ENCODE results near the gene KCNN2. TPM values are rescaled to one million over a fixed set of nuclear protein-coding genes. Genes with fewer than 3 reads are reported as not detected.
A peak's percentile ranks its signal among the peaks of the same experiment; 100 is the strongest.

The KCNN2 gene
- total RNA-seq, 1 experiment from 2014 or later, result 0.51 TPM

DNA sequence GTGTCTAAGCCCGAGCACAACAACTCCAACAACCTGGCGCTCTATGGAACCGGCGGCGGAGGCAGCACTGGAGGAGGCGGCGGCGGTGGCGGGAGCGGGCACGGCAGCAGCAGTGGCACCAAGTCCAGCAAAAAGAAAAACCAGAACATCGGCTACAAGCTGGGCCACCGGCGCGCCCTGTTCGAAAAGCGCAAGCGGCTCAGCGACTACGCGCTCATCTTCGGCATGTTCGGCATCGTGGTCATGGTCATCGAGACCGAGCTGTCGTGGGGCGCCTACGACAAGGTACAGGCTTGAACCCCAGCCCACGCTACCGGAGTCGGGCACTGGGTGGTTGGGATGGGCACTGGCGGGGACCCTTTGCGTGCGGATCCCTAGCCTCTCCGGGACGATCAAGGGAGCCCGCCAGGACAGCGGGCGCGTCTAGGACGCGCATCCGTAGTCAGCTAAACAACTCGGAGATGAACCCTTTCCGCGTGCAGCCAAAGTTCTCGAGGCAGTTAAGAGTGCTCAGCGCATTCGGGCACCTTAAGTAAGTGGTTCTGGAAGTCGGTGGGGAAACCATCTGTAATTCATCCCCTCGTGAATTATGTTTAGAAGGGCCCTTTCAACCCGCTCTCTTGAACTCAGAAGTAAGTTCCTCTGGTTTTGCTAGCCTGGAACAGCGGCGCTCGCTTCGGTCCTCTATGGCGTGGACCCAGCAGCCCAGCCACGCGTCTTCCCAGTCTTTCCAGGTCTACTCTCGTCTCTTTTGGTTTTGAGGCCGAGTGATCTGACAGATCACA is 1.3 kb downstream of the KCNN2 start:
- DNase-seq (ENCODE audit: low read depth), result peak; percentile 19

DNA sequence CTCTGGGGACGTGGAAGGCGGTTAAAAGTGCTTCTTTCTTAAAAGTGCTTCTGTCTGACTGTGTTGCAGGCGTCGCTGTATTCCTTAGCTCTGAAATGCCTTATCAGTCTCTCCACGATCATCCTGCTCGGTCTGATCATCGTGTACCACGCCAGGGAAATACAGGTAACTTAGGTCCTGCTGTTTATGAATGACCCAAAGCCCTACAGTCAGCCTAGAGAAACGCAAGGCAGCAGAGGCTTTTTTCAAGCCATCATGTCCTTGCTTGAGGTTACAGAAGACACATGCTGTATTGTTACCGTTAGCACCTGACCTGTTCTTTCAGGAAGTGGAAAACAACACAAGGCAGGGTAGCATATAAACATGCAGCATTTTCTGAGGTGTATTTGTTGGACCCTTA is 2.0 kb downstream of the KCNN2 start:
- no peak for DNase-seq (ENCODE audit: low read depth)

DNA sequence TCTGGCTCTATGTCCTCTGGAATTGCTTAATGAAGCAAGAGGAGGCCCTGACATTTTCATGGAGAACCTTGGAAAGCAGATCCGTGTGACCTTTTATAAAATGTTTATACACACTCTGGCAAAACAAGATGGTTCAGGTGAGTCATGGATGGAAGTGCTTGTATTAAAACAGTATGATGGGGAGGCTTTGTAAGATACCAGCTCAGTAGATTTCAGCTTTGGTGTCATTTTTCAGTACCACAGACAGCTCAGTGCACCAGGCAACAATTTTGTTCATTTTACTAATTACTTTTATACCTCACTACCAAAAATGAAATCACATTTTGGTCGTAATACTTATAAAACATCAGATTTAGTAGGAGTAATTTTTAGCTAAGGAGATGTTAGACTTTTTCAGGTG is 5.2 kb downstream of the KCNN2 start:
- DNase-seq (ENCODE audit: low read depth), result no peak

DNA sequence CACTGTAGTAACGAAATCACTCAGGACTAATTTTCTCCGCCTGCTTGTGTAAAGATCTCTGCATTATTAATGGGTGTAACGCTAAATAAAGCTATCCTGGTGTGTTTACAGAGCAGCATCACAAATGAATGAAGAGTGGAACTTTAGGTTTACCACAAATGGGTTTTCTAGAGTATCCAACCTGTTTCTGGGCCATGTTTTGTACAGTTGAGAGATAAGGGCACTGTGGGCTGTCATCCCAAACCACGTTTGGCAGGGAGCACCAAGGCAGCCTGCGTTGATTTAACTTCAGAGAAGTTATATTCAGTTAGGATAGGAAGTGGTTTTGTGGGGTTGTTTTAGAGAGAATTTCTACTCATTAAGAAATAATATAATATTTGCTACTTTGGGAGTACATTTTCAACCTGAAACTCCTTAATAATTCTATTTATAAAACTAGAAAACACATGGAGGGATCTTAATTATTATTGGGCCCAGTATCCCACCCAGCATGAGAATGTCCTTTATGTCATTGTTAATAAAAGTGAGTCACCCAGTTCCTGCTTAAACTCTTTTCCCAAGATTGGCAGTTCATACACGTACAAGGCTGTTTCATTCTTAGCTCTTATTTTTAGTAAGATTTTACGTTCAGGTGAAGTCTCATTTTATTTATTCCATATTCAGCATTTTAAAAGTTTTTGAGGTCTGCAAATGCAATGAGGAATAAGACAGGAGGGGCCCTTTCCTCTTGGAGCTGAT is 8.0 kb downstream of the KCNN2 start:
- DNase-seq (ENCODE audit: low read depth), result no peak

DNA sequence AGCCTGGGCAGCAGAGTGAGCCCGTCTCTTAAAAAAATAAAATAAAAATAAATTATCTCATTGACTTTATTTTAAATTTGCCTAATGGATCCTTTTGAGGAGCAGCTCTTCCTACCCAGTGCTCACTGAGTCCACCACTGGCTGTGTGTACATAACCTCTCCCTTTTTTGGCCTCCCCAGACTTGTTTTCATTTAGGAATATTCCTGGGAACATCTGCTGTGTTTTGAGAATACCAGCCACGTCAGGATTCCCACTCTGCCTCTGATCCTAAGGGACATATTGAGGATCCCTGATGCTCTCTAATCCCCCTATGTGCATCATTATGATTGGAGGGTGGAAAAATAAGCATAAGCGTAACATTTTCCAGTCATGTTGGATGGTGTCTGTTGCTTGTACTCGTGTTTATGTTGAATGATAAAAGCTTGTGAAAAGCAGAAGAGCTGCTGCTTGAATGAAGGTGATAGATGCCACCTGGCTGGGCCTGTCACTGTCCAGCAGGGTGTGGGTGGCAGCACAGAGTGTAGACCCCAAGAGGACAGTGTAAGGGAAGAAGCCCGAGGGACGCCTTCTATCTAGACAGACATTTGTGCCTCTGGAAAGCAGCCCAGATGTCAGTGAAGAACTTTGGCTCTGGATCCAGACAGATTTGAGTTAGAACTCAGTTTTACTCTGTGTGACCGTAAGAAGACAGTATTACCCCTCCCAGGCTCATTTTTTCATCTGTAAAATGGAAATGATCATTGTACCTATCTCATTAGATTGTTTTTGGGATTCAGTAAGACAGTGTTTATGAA is 15.4 kb downstream of the KCNN2 start:
- no peak for DNase-seq (ENCODE audit: low read depth)

DNA sequence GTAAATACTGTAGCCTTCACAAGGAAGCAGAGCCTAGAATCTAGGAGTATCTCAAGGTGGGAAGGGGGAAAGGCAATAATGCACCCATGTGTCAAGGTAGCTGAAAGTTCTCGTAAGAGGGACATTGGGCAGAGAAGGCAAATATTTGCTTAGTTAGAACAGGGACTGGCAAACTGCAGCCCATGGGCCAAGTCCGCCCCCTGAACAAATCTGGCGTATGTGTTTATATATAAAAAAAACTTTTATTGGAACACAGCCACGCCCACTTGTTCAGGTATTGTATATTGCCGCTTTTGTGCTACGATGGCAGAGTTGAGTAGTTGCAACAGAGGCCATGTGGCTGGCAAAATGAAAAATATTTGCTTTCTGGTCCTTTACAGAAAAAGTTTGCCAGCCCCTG is 16.1 kb downstream of the KCNN2 start:
- DNase-seq (ENCODE audit: low read depth), result no peak

DNA sequence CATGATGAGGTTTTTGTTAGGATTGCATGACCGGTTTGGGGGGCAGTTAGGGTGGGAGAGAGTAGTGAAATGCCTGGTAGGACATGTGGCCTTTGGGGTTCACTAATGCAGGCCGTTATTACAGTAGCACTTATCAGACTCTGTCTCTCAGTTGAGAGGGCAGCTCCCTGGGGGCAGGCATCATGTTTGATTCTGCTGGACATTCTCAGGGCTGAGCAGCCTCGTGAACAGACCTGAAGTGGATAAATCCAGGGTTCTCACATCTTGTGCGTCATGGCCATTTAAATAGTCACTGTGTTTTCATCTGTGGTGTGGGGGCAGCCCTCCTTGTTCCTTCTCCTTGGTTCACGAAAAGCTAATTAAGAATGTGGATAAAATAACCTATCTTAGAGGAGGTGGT is 18.9 kb downstream of the KCNN2 start:
- no peak for DNase-seq (ENCODE audit: low read depth)

DNA sequence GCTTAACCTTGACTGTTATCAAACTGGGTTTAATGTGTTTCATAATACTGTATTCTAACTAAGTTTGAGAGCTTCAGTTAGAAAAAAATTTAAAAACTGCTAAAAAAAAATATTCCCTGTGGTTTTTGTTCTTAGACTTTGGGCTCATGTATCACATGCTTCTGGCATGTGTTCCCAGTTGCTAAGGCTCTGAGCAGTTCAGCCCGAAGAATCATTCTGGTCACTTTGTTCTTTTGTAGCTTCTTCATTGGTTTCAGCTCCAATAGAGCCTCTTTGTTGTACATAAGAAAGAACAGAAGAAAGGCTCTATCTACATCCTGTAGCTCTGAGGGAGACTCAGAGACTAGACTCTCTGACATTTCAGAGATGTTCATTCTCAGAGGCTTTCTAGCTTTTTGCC is 25.6 kb downstream of the KCNN2 start:
- no peak for DNase-seq (ENCODE audit: low read depth)

DNA sequence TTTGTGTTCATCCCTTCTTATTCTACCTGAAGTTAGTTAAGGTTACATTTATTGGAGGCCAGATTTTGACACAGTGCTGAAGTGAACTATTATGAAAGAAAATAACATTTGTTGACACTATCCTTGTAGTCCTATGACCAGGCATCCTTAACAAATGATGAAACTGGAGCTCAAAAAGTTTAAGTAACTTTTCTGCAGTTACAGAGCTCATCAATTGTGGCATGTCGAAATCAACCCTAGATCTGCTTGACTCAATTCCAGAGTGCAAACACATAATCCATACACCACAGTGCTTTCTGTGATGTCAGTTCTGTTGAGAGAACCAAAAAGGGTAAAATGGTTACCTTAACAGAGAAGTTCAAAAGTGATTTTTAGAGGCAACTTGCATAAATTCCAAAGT is 28.6 kb downstream of the KCNN2 start:
- DNase-seq (ENCODE audit: low read depth), result no peak

DNA sequence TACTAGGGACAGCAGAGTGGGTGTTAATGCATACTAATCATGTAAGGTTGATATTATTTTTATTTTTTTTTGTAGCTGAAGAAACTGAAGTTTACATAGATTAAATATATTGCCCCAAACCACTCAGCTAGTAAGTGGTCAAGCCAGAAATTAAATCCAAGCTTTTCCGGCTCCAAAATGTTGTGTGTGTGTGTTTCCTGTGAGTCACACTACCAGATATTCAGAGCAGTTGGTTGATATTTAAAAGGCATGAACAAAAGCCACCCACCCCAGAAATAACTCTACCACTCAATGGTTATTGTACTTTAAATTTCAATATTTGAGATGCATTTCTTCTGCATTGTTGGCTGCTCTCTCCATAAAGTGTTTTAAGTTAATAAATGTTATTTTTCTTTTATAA is 29.5 kb downstream of the KCNN2 start:
- DNase-seq (ENCODE audit: low read depth), result peak; percentile 28

DNA sequence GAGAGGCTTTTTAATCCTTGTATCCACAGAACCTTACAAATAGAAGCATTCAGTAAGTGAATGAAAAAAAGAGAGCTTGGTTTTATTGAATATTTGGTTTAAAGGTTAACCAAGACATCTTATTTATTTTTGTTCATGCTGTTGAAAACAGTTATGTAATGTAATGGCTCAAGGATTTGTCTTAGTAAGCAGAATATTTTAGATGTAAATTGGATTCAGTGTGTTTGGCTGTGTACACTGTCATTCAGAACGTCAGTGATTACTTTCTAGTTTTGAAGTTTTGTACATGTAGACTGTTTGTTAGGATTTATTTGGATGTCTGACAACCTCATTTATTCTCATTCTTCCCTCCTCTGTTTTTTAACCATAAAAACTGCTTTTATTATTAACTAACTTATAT is 31.3 kb downstream of the KCNN2 start:
- no peak for DNase-seq (ENCODE audit: low read depth)

DNA sequence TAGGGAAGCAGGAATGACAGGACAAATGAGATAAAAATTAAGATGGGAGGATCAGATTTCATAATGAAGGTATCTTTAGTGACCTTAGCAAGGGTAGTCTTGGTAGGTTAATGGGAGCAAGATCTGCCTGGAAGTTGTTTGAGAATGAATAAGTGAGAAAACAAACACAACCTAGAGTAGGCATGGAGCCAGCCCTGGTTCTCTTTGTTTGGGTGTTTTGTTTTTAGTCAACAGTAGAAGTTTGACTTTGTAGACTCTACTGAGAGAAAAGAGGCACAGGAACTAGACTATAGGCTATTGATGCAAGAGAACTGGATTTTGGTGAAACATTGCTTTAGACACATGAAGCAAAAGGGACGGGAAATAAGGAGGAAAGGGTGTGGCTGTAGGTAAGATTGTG is 40.3 kb downstream of the KCNN2 start:
- no peak for DNase-seq (ENCODE audit: low read depth)

DNA sequence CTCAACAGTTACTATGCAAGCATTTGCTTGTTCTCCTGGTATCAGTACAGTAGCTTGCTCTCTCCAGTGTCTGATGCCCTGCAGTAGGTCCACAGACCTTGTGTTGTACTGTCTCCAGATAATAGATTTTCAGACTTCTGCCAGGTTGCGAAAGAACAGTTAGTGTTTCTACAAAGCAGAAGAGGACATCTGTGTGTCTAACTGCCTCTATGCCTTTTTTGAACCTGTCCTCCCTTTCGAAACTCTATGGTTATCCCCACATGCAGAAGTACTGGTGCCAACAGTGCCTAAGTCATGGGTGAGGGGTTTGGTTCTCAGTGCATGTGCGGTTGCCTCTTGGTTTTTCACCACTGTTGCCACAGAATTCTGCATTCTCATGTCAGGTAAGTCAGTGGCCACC is 45.9 kb downstream of the KCNN2 start:
- no peak for DNase-seq (ENCODE audit: low read depth)

DNA sequence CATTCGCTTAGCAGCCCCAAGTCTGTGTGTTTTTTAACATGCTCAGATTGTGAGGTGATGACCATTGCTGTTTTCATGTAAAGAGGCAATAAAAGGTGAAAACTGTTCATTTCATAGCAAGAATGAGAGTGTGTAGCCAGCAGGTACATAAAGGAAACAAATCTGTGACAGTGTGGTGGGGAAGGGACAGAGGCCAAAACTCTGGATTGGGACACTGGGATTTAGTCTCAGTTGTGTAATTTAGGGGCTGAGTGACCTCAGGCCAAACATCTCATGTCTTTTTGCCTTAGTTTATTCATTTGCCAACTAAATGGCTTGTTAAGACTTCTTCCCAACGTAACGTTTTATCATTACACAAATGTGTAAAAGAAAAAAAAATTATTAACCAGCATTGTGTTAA is 47.0 kb downstream of the KCNN2 start:
- no peak for DNase-seq (ENCODE audit: low read depth)

DNA sequence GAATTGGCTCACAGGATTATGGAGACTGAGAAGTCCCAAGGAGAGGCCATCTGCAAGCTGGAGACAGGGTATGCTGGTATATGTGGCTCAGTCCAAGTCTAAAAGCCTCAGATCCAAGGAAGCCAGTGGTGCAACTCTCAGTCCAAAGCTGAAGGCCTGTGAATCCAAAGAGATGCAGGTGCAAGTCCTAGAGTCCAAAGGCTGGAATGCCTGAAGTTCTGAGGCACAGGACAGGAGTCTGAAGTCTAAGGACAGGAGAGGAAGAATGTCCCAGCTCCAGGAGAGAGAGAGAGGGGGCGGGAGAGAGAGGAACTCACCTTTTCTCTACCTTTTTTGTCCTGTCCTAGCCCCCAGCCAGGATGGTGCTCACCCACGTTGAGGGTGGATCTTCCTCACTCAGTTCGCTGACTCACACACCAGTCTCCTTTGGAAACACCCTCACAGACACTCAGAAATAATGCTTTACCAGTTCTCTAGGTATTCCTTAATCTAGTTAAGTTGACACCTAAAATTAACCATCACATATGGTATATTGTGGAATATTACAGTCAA is 49.6 kb downstream of the KCNN2 start:
- no peak for DNase-seq (ENCODE audit: low read depth)

DNA sequence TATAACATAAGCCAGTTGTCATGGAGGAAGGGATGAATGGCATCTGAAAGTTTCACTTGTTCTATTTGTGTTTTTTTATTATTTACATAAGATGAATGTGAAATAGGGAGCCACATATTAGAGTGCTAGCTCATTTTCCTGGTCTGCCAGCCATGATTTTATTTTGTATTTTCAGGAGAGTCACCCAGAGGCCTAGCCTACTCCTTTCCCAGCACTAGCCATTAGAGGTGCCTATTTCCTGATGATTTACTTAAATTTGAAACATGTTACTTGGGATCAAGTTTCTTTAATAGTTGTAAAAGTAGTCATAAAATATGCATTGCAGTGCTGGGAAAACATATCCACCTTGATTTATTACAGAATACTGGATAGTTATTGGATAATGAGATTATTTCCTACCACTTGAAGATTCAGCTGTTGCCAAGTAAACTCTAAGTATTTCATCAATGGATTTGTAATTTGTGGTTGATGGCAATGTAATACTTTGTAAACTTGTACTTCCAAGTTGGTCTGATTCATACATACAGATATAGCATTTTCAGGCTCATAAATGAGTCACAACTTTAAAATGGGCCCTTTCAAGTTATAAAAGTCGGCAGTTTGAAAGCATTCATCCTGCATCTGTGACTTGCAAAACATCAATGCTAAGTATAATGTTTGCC is 50.8 kb downstream of the KCNN2 start:
- DNase-seq (ENCODE audit: low read depth), result peak; percentile 15

DNA sequence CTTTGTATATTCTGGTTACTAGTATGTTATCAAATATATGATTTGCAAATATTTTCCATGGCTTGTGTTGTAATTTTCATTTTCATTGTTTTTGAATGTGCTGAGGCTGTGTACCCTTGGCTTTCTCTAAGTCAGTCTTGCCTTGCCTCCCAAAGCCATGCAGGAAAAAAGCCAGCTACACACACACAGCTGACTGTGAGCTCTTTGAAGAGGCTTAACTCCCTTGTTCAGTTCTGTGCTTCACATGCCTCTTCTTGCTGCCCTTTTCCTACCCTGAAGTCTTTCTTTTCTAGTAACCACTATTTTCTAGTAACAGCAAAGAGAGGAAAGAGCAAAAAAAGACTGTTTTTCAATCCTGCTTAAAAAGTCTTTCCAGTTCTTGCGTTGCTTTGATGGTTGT is 53.9 kb downstream of the KCNN2 start:
- DNase-seq (ENCODE audit: low read depth), result no peak

DNA sequence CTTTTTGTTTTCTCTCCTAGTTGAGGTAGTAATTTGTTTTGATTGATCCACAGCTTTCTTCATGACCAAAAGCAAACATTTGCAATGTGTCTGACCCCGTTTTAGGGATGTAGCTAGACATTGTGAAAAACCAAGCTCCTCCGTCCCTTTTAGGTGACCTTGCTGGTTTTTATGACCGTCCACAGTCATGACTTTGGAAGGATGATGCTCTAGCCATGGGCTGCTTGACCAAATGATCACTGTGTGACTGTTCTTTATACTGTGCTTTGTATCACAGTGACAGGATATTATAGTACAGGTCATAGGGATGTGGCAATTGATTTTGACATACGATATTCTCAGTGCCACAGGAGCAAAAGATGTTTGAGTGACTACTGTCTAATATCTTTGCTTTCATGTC is 54.4 kb downstream of the KCNN2 start:
- DNase-seq (ENCODE audit: low read depth), result no peak

DNA sequence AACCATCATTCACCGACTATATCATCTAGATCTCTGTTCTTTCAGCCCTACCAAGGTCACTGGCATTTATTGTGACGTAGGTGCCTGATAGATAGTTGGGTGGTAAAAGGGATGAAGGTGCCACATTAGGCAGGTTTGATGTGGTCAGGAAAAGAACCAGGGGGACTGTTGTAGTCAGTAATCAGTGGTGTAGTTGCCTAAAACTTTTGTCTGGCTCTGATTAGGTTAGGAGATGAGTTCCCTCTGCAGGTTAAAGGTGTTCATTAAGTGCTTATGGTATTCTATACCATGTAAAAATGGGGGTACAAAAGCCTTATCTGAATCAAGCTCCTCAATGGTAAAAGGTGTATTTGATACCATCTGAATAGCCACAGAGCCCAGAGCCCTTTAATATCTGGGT is 55.6 kb downstream of the KCNN2 start:
- no peak for DNase-seq (ENCODE audit: low read depth)

DNA sequence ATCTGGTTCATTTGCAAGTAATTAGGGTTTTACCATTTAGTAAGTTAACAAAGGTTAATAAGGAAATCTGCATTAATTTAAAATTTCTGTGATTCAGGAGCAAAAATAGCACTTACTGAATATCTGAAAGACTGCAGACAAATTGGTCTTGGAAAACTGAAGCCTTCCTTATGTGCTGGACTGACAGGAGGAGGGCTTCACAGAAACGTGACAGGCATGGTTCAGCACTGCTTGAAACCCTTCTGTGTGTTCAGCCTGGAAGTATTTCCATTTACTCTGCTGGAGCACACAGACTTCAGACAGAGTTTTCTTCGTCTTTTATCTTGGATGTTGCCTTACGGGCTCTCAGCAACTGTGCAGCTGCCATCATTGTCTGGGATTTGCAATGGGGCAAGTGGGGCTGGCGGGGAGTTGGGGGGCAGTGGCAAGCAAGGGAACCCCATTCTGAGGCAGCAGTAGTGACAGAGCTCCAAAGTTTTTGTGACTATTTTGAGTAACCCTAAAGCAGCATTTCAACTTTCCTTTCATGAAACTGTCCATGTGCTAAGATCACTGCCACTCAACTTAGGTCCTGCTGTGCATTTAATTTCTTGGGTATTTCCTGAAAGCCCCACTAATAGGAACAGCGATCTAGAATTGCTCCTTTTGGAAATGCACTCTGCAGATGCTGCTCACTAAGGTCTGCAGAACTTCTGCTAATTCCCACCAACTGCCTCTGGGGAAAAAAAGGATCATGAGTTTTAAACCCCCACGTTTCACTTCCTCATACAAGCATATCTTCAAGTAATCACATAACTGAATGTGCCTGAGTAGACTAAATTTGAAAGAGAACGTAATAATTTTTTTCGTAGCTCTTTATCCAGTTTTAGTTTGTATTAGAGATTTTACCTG is 56.6 kb downstream of the KCNN2 start:
- DNase-seq (ENCODE audit: low read depth), result no peak

DNA sequence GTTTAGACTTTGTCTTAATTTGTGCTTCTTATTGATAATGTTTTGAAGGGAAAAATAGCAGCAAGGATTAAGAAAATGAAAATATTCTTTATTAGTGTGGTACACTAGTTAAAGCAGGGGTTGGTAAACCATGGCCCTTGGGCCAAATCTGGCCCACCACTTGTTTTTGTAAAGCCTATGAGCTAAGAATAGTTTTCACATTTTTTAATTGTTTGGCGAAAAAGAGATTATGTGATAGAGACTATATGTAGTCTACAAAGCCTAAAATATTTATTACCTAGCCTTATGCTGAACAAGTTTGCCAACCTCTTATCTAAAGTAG is 57.2 kb downstream of the KCNN2 start:
- DNase-seq (ENCODE audit: low read depth), result no peak

Data from Daoy (cell line).